ENCODE results near the gene KIF6. TPM values are rescaled to one million over a fixed set of nuclear protein-coding genes. Genes with fewer than 3 reads are reported as not detected.

Gene KIF6
- total and polyA plus RNA-seq, 4 donors = 1.1 to 7.8 (median 4.5) TPM

DNA sequence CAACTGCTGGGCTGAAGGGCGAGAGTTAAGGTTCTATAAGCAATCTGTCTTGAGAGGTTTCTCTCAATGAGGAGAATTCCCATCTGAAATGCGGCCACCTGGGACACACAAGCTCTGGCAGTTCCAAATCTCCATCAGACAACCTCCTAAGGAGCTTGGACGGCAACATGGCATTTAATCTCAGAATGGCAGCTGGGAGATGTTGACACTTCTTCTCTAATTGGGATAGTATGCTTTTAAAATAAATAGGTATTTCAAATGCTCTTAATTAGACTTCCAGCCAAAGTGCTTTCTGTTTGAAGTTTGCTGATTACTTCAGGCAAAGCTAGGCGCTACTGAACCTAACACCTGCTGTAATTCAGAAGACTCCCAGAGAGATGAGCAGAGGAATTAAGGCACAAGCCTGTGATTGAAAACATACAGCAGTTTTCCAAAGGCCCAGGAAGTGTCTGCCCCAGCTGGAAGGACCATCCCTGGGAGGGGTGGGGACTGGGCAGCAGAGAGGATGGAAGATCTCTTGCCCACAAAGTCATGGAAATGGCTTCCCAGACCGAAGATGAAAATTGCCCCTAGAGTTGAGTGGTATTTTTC lies 343.6 kb downstream of the KIF6 start:
- 89 to 91% methylated on average over 5 of the region's 5 CpGs for WGBS, 2 donors
- TF ChIP-seq, protein P1, sequence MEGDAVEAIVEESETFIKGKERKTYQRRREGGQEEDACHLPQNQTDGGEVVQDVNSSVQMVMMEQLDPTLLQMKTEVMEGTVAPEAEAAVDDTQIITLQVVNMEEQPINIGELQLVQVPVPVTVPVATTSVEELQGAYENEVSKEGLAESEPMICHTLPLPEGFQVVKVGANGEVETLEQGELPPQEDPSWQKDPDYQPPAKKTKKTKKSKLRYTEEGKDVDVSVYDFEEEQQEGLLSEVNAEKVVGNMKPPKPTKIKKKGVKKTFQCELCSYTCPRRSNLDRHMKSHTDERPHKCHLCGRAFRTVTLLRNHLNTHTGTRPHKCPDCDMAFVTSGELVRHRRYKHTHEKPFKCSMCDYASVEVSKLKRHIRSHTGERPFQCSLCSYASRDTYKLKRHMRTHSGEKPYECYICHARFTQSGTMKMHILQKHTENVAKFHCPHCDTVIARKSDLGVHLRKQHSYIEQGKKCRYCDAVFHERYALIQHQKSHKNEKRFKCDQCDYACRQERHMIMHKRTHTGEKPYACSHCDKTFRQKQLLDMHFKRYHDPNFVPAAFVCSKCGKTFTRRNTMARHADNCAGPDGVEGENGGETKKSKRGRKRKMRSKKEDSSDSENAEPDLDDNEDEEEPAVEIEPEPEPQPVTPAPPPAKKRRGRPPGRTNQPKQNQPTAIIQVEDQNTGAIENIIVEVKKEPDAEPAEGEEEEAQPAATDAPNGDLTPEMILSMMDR (IDR thresholded peaks at IDR 0.05; ENCODE audit: control extremely low read depth, extremely low read depth) = no peak
- H3K36me3 ChIP-seq (ENCODE audit: control insufficient read depth in 4 of 4, insufficient read depth in 4 of 4, low read length in 4 of 4) = no peaks in the 10 kb centered on the region
- peaks cover 0 to 23% (median 6%) of the 10 kb centered on the region in 5 donors for H3K4me1 ChIP-seq (ENCODE audit: control insufficient read depth in 5 of 5, insufficient read depth in 5 of 5, low read length in 5 of 5)
- H3K4me3 ChIP-seq = no peak overlapping the region
- DNase-seq = peak in 1 of 3 donors; percentile 21
- no peaks in the 10 kb centered on the region for H3K27me3 ChIP-seq (ENCODE audit: control insufficient read depth in 3 of 3, insufficient read depth in 3 of 3, low read length in 2 of 3)
- no peak overlapping the region for H3K27ac ChIP-seq (ENCODE audit: low read depth in 1 of 2, low read length in 1 of 2)
- no peak overlapping the region for H3K9ac ChIP-seq (ENCODE audit: insufficient read depth in 1 of 2, low read length in 2 of 2)
- peaks cover 0 to 2% (median 0%) of the 10 kb centered on the region in 4 donors for H3K9me3 ChIP-seq (ENCODE audit: control insufficient read depth in 4 of 4, insufficient read depth in 3 of 4, low read length in 3 of 4)
- ATAC-seq (ENCODE audit: insufficient read depth, low FRiP score) = no peak

DNA sequence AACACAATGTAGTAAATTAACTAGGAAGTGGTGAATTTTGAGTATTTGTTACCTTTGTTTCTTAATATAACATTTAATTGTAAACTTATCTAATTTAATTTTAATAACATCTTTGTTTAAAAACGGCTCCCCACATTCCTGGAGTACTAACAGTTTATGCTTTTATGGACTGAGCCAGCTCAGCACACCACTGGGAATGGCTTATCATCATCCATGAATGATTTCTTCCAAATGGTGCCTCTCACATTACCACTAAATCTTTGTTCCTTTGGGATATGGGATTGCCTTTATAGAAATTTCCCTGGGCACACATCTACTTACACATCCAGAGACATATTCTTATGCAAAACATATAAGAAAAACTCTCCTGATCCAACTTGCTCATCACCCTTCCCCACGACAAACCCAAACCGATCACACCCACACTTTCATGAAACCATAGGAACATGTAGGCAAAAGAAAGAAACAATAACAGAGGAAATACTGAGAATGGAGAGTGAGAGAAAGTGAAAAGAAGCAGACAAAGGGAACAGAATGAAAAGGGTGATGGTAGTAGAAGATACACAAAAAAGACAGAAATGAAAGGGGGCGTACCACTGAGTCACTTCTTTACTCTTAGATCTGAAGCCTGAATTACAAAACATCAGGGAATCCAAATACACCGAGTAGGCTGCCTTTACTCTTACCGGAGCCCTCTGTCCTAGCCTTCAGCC lies 344.2 kb downstream of the KIF6 start:
- H3K4me1 ChIP-seq (ENCODE audit: control insufficient read depth in 5 of 5, insufficient read depth in 5 of 5, low read length in 5 of 5) = peaks cover 0 to 21% (median 6%) of the 10 kb centered on the region in 5 donors
- no peaks in the 10 kb centered on the region for H3K36me3 ChIP-seq (ENCODE audit: control insufficient read depth in 4 of 4, insufficient read depth in 4 of 4, low read length in 4 of 4)
- H3K27ac ChIP-seq (ENCODE audit: low read depth in 1 of 2, low read length in 1 of 2) = no peak overlapping the region
- H3K4me3 ChIP-seq = no peak overlapping the region
- no peak overlapping the region for H3K9ac ChIP-seq (ENCODE audit: insufficient read depth in 1 of 2, low read length in 2 of 2)
- H3K27me3 ChIP-seq (ENCODE audit: control insufficient read depth in 3 of 3, insufficient read depth in 3 of 3, low read length in 2 of 3) = no peaks in the 10 kb centered on the region
- DNase-seq (no peak), ATAC-seq (ENCODE audit: insufficient read depth, low FRiP score) (no peak)
- 84 to 88% methylated on average over 6 of the region's 6 CpGs for WGBS, 2 donors
- TF ChIP-seq, protein P1 (IDR thresholded peaks at IDR 0.05; ENCODE audit: control extremely low read depth, extremely low read depth) = no peak
- H3K9me3 ChIP-seq (ENCODE audit: control insufficient read depth in 4 of 4, insufficient read depth in 3 of 4, low read length in 3 of 4) = peaks cover 0 to 2% (median 0%) of the 10 kb centered on the region in 4 donors

GRCh38 chr6:39378960-39379425 lies 346.2 kb downstream of the KIF6 start:
- no peaks in the 10 kb centered on the region for H3K36me3 ChIP-seq (ENCODE audit: control insufficient read depth in 4 of 4, insufficient read depth in 4 of 4, low read length in 4 of 4)
- 73 to 84% methylated on average over 5 of the region's 5 CpGs for WGBS, 2 donors
- DNase-seq = peak in 2 of 3 donors; percentile 35 to 66
- ATAC-seq (ENCODE audit: insufficient read depth, low FRiP score) = no peak
- TF ChIP-seq, protein P1 (IDR thresholded peaks at IDR 0.05; ENCODE audit: control extremely low read depth, extremely low read depth) = no peak
- H3K9me3 ChIP-seq (ENCODE audit: control insufficient read depth in 4 of 4, insufficient read depth in 3 of 4, low read length in 3 of 4) = peaks cover 0 to 2% (median 0%) of the 10 kb centered on the region in 4 donors
- no peak overlapping the region for H3K9ac ChIP-seq (ENCODE audit: insufficient read depth in 1 of 2, low read length in 2 of 2)
- H3K4me3 ChIP-seq = no peak overlapping the region
- no peaks in the 10 kb centered on the region for H3K27me3 ChIP-seq (ENCODE audit: control insufficient read depth in 3 of 3, insufficient read depth in 3 of 3, low read length in 2 of 3)
- peaks cover 0 to 21% (median 6%) of the 10 kb centered on the region in 5 donors for H3K4me1 ChIP-seq (ENCODE audit: control insufficient read depth in 5 of 5, insufficient read depth in 5 of 5, low read length in 5 of 5)
- no peak overlapping the region for H3K27ac ChIP-seq (ENCODE audit: low read depth in 1 of 2, low read length in 1 of 2)

Measured in lung (tissue), 12 donors.